H1 (cell line): ENCODE measurements around the gene SLC4A1.

Experiments
- CTCF ChIP-seq, 3 experiments: IDR thresholded peaks; 1 replicate in 2 of 3; 2 replicates in 1 of 3; pipeline versions ENCODE4 v1.5.1 to v1.6.1; 2011; ENCODE audit warnings: low read length in 3 of 3, mild to moderate bottlenecking in 3 of 3, inconsistent platforms in 2 of 3, low read depth in 1 of 3, moderate library complexity in 1 of 3; ENCODE audit not compliant: insufficient read depth in 1 of 3; ENCODE audit errors: control extremely low read depth in 1 of 3
- EP300 ChIP-seq, 2 experiments: IDR thresholded peaks; 1 replicate in 1 of 2; 2 replicates in 1 of 2; pipeline ENCODE4 v1.6.1; 2011 to 2012; ENCODE audit warnings: low read depth in 2 of 2, low read length in 2 of 2, mild to moderate bottlenecking in 2 of 2, borderline replicate concordance in 1 of 2, inconsistent platforms in 1 of 2, moderate library complexity in 1 of 2
- JUN ChIP-seq: IDR thresholded peaks from 2 replicates; pipeline ENCODE4 v1.6.1; 2011; ENCODE audit warnings: low read depth, mild to moderate bottlenecking, improper control_type of control experiment, low read length
- JUND ChIP-seq: IDR thresholded peaks from 2 replicates; pipeline ENCODE4 v1.6.1; 2011; ENCODE audit warnings: mild to moderate bottlenecking, improper control_type of control experiment, low read length
- KDM5A ChIP-seq: fragments of 200-600 bp; IDR thresholded peaks from 2 replicates; pipeline ENCODE4 v1.7.1; 2012; ENCODE audit warnings: mild to moderate bottlenecking, low read length, inconsistent platforms, mixed read lengths
- MAFK ChIP-seq: IDR thresholded peaks from 2 replicates; pipeline ENCODE4 v1.6.1; 2012; ENCODE audit warnings: low read depth, mild to moderate bottlenecking, improper control_type of control experiment, low read length
- POLR2A ChIP-seq, 2 experiments: IDR thresholded peaks; 1 replicate in 1 of 2; 2 replicates in 1 of 2; pipeline ENCODE4 v1.6.1; 2011; ENCODE audit warnings: low read depth in 2 of 2, low read length in 2 of 2, mild to moderate bottlenecking in 2 of 2; ENCODE audit errors: control extremely low read depth in 1 of 2
- SP1 ChIP-seq: IDR thresholded peaks from 2 replicates; pipeline ENCODE4 v1.6.1; 2011; ENCODE audit warnings: low read depth, low read length
- SP4 ChIP-seq: IDR thresholded peaks from 2 replicates; pipeline ENCODE4 v1.6.1; 2012; ENCODE audit warnings: low read length, inconsistent platforms
- SRF ChIP-seq: IDR thresholded peaks from 2 replicates; pipeline ENCODE4 v1.6.1; 2011; ENCODE audit warnings: mild to moderate bottlenecking, low read depth, low read length, moderate library complexity
- YY1 ChIP-seq: IDR thresholded peaks from 2 replicates; pipeline ENCODE4 v1.6.1; 2011; ENCODE audit warnings: low read depth, mild to moderate bottlenecking, low read length

GRCh38 chr17:44254361-44255095, 13.4 kb downstream of the SLC4A1 start:
- TF ChIP-seq CTCF (IDR thresholded peaks at IDR 0.05; ENCODE audit: control extremely low read depth in 1 of 3, insufficient read depth in 1 of 3, low read depth in 1 of 3, low read length in 3 of 3) = no peak
- TF ChIP-seq SP1 = no peak
- no peak for TF ChIP-seq SP4
- no peak for TF ChIP-seq JUN
- TF ChIP-seq POLR2A (IDR thresholded peaks at IDR 0.05; ENCODE audit: control extremely low read depth in 1 of 2, low read depth in 2 of 2, low read length in 2 of 2) = no peak
- no peak for TF ChIP-seq SRF
- TF ChIP-seq EP300 (IDR thresholded peaks at IDR 0.05; ENCODE audit: borderline replicate concordance in 1 of 2, low read depth in 2 of 2, low read length in 2 of 2) = no peak
- TF ChIP-seq JUND = no peak
- no peak for TF ChIP-seq KDM5A
- TF ChIP-seq YY1 = no peak
- TF ChIP-seq MAFK = no peak
